DOHH2 (cell line): ENCODE data around the gene TRMT10C.

Experiments
- EZH2phosphoT487 ChIP-seq: fragments of 200-600 bp; sonication (generic); IDR thresholded peaks from 2 replicates; pipeline ENCODE4 v1.6.1; 2017; ENCODE audit warnings: borderline replicate concordance, mild to moderate bottlenecking, antibody characterized with exemption, low read length, moderate library complexity, mixed read lengths
- TF ChIP-seq, protein P1 (sequence below): fragments of 200-600 bp; sonication (generic); IDR thresholded peaks from one replicate; pipeline ENCODE4 v1.5.1; 2014; ENCODE audit warnings: antibody characterized with exemption, mild to moderate bottlenecking, low read depth, low read length; ENCODE audit not compliant: poor library complexity, severe bottlenecking

DNA sequence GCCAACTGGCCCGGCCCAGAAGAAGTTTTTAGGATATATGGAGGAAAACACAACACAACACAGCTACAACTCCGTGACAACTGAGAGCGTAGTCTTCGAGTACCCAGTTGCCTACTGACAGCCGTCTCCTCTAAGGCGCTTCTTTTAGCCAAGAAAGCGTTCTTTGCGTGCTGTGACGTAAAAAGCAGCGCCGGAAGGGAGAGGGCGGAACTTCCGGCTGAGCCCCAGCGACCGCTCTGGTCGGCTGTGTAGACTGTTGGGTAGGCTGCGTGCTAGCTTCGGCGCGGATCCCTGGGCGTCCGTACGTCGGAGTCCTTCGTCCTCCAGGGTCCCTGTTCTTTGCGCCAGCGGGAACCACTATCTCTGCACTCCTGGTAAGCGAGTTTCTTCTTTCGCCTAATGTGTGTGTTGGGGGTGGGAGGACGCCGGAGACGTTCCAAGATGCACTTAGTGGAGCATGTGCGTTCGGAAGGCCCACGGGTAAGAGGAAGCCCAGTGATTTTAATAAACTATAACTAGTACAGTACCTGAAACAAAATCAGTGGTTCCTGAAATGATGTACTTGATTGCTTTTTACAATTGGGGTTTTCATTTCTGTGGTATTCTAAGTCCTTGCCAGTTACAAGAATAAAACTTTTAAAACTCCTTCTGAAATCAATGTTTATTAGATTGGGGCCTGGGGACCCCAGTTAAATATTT is at the start of gene TRMT10C:
- TF ChIP-seq, protein P1, sequence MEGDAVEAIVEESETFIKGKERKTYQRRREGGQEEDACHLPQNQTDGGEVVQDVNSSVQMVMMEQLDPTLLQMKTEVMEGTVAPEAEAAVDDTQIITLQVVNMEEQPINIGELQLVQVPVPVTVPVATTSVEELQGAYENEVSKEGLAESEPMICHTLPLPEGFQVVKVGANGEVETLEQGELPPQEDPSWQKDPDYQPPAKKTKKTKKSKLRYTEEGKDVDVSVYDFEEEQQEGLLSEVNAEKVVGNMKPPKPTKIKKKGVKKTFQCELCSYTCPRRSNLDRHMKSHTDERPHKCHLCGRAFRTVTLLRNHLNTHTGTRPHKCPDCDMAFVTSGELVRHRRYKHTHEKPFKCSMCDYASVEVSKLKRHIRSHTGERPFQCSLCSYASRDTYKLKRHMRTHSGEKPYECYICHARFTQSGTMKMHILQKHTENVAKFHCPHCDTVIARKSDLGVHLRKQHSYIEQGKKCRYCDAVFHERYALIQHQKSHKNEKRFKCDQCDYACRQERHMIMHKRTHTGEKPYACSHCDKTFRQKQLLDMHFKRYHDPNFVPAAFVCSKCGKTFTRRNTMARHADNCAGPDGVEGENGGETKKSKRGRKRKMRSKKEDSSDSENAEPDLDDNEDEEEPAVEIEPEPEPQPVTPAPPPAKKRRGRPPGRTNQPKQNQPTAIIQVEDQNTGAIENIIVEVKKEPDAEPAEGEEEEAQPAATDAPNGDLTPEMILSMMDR = no peak
- TF ChIP-seq EZH2phosphoT487 = no peak
